Measurements from ENCODE around the gene B2M. TPM values are rescaled to one million over a fixed set of nuclear protein-coding genes. Genes with fewer than 3 reads are reported as not detected.
"Not testable (repeated sequence)": the region's sequence is repeated elsewhere in the genome, so short reads cannot be mapped to it uniquely, and the experiment has no call there.

The B2M gene
- total RNA-seq, 1 experiment from 2014 or later = 2,330 TPM

- DNase-seq (ENCODE audit: low read depth) = no peak
Measured at GRCh38 chr15:44726136-44726535, 14.8 kb downstream of the B2M start.

DNA sequence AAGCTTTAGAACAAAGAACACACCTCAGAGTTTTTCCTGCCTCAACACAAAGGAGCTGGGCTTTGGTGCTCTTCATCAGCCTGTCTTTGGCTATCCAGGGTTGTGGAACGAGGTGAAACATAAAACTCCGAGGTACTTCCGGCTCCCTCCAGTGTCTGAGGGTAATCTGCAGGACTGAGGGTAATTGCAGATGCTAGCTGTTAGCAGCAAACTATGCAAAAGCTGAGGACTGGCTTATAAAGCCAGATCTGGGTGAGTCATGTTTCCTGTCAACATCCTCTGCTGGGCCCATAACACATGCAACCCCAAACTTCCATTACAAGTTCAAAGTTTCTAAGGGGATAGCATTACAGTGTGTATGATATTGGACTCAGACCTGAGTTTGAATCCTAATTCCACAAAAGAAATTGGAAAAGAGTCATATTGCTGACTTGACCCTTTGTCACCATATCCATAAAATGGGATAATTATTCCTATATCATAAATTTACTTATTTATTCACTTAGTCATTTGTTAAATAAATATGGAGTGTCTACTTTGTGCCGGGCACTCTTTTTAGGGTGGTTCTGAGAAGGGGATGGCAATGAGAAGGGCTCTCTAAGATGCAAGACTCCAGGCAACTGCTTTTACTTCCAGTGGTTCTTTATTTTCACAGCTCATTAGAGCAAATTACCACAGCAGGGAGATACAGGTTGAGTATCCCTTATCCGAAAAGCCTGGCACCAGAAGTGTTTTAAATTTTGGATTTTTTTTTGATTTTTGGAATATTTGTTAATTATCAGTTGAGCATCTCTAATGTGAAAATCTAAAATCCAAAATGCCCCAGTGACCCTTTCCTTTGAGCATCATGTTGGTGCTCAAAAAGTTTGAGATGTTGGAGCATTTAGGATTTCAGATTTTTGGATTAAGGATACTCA is 15.5 kb downstream of the B2M start:
- peak; percentile 95 for DNase-seq (ENCODE audit: low read depth)

DNA sequence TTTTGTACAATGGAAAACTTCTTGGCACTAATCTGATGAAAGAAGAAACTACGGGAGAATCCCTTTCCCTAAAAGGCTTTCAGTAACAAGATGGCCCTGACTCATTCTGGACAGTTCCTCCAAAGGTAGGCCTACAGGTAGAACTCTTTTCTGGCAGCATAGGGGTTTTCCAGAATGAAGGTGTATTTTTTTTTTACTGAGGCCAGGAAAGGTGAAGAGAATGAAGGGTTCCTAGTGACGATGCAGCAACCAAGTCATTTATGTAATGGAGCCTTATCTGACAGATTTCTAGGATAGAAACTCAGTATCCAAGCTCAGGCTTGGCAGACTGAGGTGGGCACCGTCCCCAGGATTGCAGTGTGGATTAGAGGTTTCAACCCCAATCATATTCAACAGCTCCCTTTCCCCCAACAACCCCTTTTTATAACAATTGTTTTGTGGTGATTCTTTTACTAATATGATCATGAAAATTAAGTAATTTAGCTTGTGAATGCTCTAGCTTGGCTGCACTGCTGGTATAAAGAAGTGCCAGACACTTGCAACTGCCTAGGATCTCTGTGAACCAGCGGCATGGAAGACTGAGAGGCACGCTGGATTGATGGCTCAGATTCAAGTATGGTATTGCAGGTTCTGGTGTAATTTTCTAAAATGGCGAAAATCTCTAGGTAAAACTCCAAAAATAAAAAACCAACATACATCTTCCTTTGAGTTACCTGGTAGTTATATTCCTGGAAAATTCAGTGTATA is 16.3 kb downstream of the B2M start:
- DNase-seq (ENCODE audit: low read depth) = no peak

DNA sequence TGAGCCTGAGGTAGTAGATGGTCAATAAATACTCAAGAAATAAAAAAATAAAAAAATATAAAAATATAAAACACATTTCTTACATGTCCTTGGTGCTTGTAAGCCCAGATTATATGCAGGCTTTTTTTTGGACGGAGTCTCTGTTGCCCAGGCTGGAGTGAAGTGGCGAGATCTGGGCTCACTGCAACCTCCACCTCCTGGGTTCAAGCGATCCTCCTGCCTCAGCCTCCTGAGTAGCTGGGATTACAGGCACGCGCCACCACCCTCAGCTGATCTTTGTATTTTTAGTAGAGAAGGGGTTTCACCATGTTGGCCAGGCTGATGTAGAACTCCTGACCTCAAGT is 16.9 kb downstream of the B2M start:
- not testable (repeated sequence) for DNase-seq (ENCODE audit: low read depth)

DNA sequence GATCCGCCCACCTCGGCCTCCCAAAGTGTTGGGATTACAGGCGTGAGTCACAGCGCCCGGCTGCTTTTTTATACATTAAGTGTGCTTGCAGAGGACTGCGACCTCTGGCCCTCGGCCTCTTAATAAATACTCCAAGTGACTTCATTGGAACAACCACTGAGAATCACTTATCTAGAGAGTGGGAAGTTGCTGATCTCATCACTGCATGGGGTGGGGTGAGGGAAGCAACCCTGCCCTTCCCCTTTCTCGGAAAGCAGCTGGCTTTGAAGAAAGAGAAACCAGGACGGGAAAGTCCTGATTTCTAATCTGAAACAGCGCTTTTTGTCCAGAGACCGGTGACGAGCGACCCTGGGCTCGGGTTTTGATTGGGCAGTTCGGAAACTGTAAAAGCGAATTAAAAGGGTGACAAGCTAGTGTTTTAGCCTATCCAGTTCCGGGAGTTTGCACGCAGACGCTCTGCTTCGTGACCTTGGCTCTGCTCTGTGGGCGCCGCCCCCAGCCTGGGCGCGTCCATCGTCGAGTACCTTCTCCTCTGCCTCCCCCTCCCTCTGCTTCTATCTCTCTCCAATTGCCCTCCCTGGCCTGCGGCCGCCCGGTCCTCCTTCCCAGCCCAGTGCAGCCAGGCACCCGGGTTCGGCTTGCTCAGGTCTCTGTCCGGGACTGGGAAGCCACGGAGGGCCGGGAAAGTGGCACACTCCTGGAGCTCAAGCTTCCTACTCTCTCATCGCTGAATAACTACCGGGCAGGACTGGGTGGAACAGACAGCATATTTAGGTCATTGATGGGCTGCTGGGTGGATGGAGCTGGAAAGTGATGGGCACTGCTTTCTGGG is 17.5 kb downstream of the B2M start:
- DNase-seq (ENCODE audit: low read depth) = peak; percentile 99

DNA sequence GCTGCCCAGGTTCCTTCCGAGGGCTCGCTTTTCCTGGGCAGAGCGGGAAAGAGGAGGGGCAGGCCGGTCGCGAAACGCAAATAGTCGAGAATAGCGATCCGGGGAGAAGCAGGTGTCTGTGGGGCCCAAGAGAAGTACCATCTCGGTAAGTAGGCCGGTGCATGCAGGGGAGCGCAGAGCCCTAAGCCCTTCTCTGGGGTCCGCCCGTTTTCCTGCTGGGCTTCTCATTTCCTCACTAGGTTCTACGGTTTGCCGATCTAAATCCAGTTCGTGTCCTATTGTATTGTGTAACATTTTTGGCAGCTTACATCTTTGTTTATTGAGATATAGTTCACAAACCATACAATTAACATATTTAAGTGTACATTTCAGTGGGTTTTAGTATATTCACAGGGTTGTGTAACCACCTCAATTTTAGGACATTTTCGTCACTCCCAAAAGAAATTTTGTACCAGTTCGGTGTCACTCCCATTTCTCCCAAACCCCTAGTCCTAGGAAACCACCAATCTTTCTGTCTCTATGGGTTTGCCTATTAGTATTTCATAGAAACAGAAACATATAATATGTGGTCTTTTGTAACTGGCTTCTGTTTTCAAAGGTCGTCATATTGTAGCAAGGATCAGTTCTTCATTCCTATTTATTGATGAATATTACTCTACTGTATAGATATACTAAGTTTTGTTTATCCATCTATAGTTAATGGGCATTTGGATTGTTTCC is 18.3 kb downstream of the B2M start:
- DNase-seq (ENCODE audit: low read depth) = no peak

- no peak for DNase-seq (ENCODE audit: low read depth)
Measured at GRCh38 chr15:44734839-44735481, 23.6 kb downstream of the B2M start.

- no peak for DNase-seq (ENCODE audit: low read depth)
Measured at GRCh38 chr15:44735482-44736180, 24.3 kb downstream of the B2M start.

GRCh38 chr15:44736181-44736765 is 25.0 kb downstream of the B2M start, which contains the start of gene TRIM69:
TRIM69 (plus strand) TSS chr15:44736528; CDS start chr15:44736705, 177 bp downstream.
- DNase-seq (ENCODE audit: low read depth) = no peak

DNA sequence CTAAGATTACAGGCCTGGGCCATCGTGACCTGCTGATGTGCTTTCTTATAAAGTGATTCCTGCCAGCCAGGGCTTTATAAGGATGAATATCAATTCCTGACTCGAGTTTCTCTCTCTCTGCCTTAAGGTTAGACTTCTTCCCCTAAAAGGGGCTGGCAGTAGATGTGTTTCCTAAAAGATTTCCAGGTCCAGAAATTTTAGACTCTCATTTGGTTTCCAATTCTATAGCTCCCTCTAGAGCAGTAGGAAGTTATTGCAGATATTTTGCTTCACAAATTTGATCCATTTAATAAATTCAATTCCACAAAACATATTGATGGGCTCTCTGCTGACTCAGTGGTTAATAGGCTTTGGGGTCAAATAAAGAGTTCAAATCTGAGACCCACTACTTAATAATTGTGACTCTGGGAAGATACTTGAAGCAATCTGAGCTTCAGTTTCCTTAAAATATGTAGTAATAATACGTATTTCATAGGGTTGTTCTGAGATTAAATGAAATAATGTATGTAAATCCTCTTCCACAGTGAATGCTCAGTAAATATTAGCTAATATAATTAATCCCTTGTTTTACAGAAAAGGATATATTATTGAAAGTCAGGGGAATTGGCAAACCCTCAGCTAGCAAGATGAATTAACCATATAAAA is 27.1 kb downstream of the B2M start:
- peak; percentile 65 for DNase-seq (ENCODE audit: low read depth)

DNA sequence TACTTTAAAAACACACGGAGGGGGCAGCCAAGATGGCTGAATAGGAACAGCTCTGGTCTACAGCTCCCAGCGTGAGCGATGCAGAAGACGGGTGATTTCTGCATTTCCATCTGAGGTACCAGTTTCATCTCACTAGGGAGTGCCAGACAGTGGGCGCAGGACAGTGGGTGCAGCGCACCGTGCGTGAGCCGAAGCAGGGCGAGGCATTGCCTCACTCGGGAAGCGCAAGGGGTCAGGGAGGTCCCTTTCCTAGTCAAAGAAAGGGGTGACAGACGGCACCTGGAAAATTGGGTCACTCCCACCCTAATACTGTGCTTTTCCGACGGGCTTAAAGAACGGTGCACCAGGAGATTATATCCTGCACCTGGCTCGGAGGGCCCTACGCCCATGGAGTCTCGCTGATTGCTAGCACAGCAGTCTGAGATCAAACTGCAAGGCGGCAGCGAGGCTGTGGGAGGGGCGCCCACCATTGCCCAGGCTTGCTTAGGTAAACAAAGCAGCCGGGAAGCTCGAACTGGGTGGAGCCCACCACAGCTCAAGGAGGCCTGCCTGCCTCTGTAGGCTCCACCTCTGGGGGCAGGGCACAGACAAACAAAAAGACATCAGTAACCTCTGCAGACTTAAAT is 28.0 kb downstream of the B2M start:
- DNase-seq (ENCODE audit: low read depth) = not testable (repeated sequence)

DNA sequence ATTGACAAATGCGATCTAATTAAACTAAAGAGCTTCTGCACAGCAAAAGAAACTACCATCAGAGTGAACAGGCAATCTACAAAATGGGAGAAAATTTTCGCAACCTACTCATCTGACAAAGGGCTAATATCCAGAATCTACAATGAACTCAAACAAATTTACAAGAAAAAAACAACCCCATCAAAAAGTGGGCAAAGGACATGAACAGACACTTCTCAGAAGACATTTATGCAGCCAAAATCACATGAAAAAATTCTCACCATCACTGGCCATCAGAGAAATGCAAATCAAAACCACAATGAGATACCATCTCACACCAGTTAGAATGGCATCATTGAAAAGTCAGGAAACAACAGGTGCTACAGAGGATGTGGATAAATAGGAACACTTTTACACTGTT is 32.1 kb downstream of the B2M start:
- DNase-seq (ENCODE audit: low read depth) = not testable (repeated sequence)

GRCh38 chr15:44753345-44753744 is 42.0 kb downstream of the B2M start:
- DNase-seq (ENCODE audit: low read depth) = no peak

DNA sequence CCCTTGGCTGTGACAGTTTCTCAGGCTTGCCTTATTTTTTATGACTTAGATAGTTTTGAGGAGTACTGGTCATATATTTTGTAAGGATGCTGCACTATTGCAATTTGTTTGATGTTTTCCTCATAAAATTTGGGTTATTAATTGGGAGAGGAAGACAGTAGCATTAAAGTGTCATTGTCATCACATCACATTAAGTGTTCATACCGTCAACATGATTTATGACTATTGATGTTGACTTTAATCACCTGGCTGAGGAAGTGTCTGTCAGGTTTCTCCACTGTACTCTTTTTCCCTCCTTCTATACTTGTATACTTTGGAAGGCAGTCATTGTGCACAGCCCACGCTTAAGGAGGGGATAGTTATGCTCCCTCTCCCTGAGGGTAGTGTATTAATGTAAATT is 51.9 kb downstream of the B2M start:
- no peak for DNase-seq (ENCODE audit: low read depth)

GRCh38 chr15:44763848-44764247 is 52.5 kb downstream of the B2M start:
- no peak for DNase-seq (ENCODE audit: low read depth)

GRCh38 chr15:44765036-44765435 is 53.7 kb downstream of the B2M start:
- peak; percentile 6 for DNase-seq (ENCODE audit: low read depth)
